ENCODE measurements around the gene RSPO1.

The RSPO1 gene

GRCh38 chr1:37653906-37654305 is 19.2 kb upstream of the RSPO1 start:
- Histone ChIP-seq H3K36me3 (replicated peaks) (no peaks in the 10 kb centered on the region), H3K27ac (no peak overlapping the region), H3K4me3 (ENCODE audit: low read depth, low read length) (no peak overlapping the region), H3K27me3 (replicated peaks) (peaks cover 17% of the 10 kb centered on the region)
- in situ Hi-C loops (cut with HindIII; ENCODE audit: low pct_ligation_motif_present, low sequenced_read_pairs) = no loop called here
- TF ChIP-seq, protein P1, sequence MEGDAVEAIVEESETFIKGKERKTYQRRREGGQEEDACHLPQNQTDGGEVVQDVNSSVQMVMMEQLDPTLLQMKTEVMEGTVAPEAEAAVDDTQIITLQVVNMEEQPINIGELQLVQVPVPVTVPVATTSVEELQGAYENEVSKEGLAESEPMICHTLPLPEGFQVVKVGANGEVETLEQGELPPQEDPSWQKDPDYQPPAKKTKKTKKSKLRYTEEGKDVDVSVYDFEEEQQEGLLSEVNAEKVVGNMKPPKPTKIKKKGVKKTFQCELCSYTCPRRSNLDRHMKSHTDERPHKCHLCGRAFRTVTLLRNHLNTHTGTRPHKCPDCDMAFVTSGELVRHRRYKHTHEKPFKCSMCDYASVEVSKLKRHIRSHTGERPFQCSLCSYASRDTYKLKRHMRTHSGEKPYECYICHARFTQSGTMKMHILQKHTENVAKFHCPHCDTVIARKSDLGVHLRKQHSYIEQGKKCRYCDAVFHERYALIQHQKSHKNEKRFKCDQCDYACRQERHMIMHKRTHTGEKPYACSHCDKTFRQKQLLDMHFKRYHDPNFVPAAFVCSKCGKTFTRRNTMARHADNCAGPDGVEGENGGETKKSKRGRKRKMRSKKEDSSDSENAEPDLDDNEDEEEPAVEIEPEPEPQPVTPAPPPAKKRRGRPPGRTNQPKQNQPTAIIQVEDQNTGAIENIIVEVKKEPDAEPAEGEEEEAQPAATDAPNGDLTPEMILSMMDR (IDR thresholded peaks at IDR 0.05; ENCODE audit: low read depth, low read length, missing control alignments) = no peak
- no peak for DNase-seq

DNA sequence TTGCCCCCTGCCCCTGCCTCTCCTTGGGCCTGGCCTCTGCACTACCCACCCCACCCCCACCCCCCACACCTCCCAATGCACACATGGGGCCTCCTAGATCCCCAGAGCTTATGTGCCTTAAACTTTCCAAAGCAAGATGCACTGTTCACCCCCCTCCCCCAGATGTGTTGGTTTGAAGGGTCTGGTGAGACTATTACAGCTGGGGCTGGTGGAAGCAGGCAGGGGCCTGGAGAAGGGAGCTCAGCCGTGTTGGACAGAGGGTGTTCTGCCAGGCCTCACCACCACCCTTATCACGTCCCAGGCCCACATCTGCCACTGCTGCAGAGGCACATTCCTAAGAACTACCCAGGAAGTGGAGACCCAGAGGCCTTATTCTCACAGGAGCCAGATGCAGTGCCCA is 18.3 kb upstream of the RSPO1 start:
- Histone ChIP-seq H3K36me3 (replicated peaks) (no peaks in the 10 kb centered on the region), H3K4me3 (ENCODE audit: low read depth, low read length) (no peak overlapping the region), H3K27ac (no peak overlapping the region), H3K27me3 (replicated peaks) (peaks cover 14% of the 10 kb centered on the region)
- TF ChIP-seq, protein P1 (IDR thresholded peaks at IDR 0.05; ENCODE audit: low read depth, low read length, missing control alignments) = no peak
- no peak for DNase-seq
- in situ Hi-C loops (cut with HindIII; ENCODE audit: low pct_ligation_motif_present, low sequenced_read_pairs) = no loop called here

DNA sequence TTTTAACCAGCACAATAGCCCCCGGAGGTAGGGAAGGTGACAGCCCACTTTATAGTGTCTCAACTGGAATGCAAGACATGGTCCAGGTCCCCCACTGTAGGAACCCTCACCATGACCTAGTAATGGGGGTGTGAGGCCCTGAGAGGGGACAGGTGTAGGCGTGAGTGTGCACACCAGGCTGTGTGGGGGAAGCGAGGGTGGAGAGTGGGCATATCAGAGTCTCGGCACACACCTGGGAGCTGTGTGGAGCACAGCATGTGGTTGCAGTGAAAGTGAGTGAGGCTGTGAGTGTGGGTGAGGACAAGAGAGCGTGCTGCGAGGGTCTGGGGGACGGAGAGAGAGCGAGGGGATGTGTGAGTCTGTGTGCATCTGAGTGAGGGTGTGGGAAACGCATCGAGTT is 17.1 kb upstream of the RSPO1 start:
- TF ChIP-seq, protein P1 (IDR thresholded peaks at IDR 0.05; ENCODE audit: low read depth, low read length, missing control alignments) = no peak
- Histone ChIP-seq H3K27ac (no peak overlapping the region), H3K4me3 (ENCODE audit: low read depth, low read length) (no peak overlapping the region), H3K36me3 (replicated peaks) (no peaks in the 10 kb centered on the region), H3K27me3 (replicated peaks) (peaks cover 7% of the 10 kb centered on the region)
- no peak for DNase-seq
- in situ Hi-C loops (cut with HindIII; ENCODE audit: low pct_ligation_motif_present, low sequenced_read_pairs) = no loop called here

DNA sequence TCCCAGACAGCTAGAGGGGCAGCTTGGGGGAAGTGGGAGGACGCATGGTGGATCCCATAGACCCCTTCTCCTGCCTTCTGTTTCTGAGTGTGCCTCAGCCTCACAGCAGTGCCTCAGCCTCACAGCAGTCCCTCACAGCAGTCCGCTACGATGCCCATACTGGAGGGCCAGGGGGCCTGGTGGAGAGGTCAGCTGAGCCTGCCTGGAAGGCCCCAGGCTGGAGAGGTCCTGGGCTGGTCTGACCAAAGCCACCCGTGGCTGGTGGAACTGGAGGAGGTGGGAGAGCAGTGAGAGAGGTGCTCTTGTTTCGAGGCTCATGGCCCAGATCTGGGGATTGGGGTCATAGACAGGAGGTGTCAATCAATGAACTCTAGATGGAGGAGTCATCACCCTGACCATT is 16.0 kb upstream of the RSPO1 start:
- TF ChIP-seq, protein P1 (IDR thresholded peaks at IDR 0.05; ENCODE audit: low read depth, low read length, missing control alignments) = no peak
- Histone ChIP-seq H3K27me3 (replicated peaks) (peaks cover 7% of the 10 kb centered on the region), H3K27ac (no peak overlapping the region), H3K4me3 (ENCODE audit: low read depth, low read length) (no peak overlapping the region), H3K36me3 (replicated peaks) (no peaks in the 10 kb centered on the region)
- DNase-seq = no peak
- in situ Hi-C loops (cut with HindIII; ENCODE audit: low pct_ligation_motif_present, low sequenced_read_pairs) = no loop called here

- in situ Hi-C loops (cut with HindIII; ENCODE audit: low pct_ligation_motif_present, low sequenced_read_pairs) = no loop called here
- TF ChIP-seq, protein P1 (IDR thresholded peaks at IDR 0.05; ENCODE audit: low read depth, low read length, missing control alignments) = no peak
Measured at GRCh38 chr1:37650173-37650572, 15.5 kb upstream of the RSPO1 start.

GRCh38 chr1:37647281-37647680 is 12.6 kb upstream of the RSPO1 start:
- Histone ChIP-seq H3K27ac (no peak overlapping the region), H3K36me3 (replicated peaks) (no peaks in the 10 kb centered on the region), H3K27me3 (replicated peaks) (peaks cover 11% of the 10 kb centered on the region), H3K4me3 (ENCODE audit: low read depth, low read length) (no peak overlapping the region)
- DNase-seq = no peak
- in situ Hi-C loops (cut with HindIII; ENCODE audit: low pct_ligation_motif_present, low sequenced_read_pairs) = no loop called here
- TF ChIP-seq, protein P1 (IDR thresholded peaks at IDR 0.05; ENCODE audit: low read depth, low read length, missing control alignments) = no peak

More at GRCh38 chr1:37650173-37650572, 15.5 kb upstream of the RSPO1 start:
- Histone ChIP-seq H3K27me3 (replicated peaks) (peaks cover 7% of the 10 kb centered on the region), H3K36me3 (replicated peaks) (no peaks in the 10 kb centered on the region), H3K27ac (no peak overlapping the region), H3K4me3 (ENCODE audit: low read depth, low read length) (no peak overlapping the region)
- no peak for DNase-seq
